NCI-H748 treated with DMSO at 0.1 percent for 48 hours (cell line): Measurements from ENCODE around the gene VCL.
"Not testable (repeated sequence)": the region's sequence is repeated elsewhere in the genome, so short reads cannot be mapped to it uniquely, and the experiment has no call there.

Source experiments
- DNase-seq: peaks from one replicate; lab custom pipeline; 2025; lab: John Stamatoyannopoulos, UW

The VCL gene

GRCh38 chr10:73971636-73972354 is 26.1 kb upstream of the VCL start:
- DNase-seq: no peak

GRCh38 chr10:73973427-73973826 is 24.5 kb upstream of the VCL start:
- no peak for DNase-seq

- no peak for DNase-seq
Observed at GRCh38 chr10:73974309-73974946, 23.5 kb upstream of the VCL start.

GRCh38 chr10:73975388-73975787 is 22.5 kb upstream of the VCL start:
- DNase-seq: no peak

- DNase-seq: no peak
Observed at GRCh38 chr10:73979141-73979808, 18.6 kb upstream of the VCL start.

GRCh38 chr10:73979809-73980433 is 18.0 kb upstream of the VCL start:
- no peak for DNase-seq

GRCh38 chr10:73981812-73982211 is 16.1 kb upstream of the VCL start:
- DNase-seq: no peak

GRCh38 chr10:73983096-73984047 is 14.5 kb upstream of the VCL start:
- no peak for DNase-seq

- DNase-seq: no peak
Observed at GRCh38 chr10:73989594-73990150, 8.2 kb upstream of the VCL start.

GRCh38 chr10:73991203-73991883 is 6.6 kb upstream of the VCL start:
- no peak for DNase-seq

GRCh38 chr10:73991884-73992245 is 6.1 kb upstream of the VCL start:
- no peak for DNase-seq

GRCh38 chr10:73992899-73993788 is 4.8 kb upstream of the VCL start:
- no peak for DNase-seq

- DNase-seq: no peak
Observed at GRCh38 chr10:73995035-73995358, 2.9 kb upstream of the VCL start.

GRCh38 chr10:73997461-73997786 is 492 bp upstream of the VCL start:
- DNase-seq: no peak

GRCh38 chr10:73998623-73998928 is 660 bp downstream of the VCL start:
- no peak for DNase-seq

GRCh38 chr10:73998929-73999691 is 1.2 kb downstream of the VCL start:
- no peak for DNase-seq

GRCh38 chr10:73999703-74000102 is 1.8 kb downstream of the VCL start:
- no peak for DNase-seq

GRCh38 chr10:74000244-74000643 is 2.3 kb downstream of the VCL start:
- DNase-seq: not testable (repeated sequence)

GRCh38 chr10:74000892-74001669 is 3.2 kb downstream of the VCL start:
- no peak for DNase-seq
